IMR-90 (cell line): ENCODE measurements around the gene CES3. TPM values are rescaled to one million over a fixed set of nuclear protein-coding genes. Genes with fewer than 3 reads are reported as not detected.

Source experiments
- ATAC-seq: fragments of 200-7000 bp; cut with Tn5 transposase; 2 replicates; pipeline ENCODE4 v1.9.1; 2020; ENCODE audit warnings: low read depth, mild to moderate bottlenecking, moderate library complexity
- BruUV-seq: library from RNA; stranded (reverse); fragments of 400-500 nt; replicated peaks from 2 replicates; lab custom pipeline; 2021; lab: Mats Ljungman, UMichigan
- CTCF ChIA-PET: fragments of 300-600 bp; formaldehyde crosslinking; extraction: SDS; loops from one replicate; lab custom pipeline; 2021; ENCODE audit warnings: antibody characterized with exemption; lab: Yijun Ruan, JAX
- POLR2A ChIA-PET: fragments of 300-600 bp; sonication (Branson Sonifier 250); formaldehyde crosslinking; loops from one replicate; lab custom pipeline; 2022; ENCODE audit warnings: antibody characterized with exemption; ENCODE audit not compliant: unreplicated experiment; lab: Charles Lee
- DNase-seq: peaks from one replicate; pipeline ENCODE4 v3.0.0; 2013
- H2AFZ ChIP-seq: replicated peaks from 2 replicates; pipeline ENCODE3; 2013; ENCODE audit warnings: low read length, mild to moderate bottlenecking; ENCODE audit not compliant: poor library complexity
- H2AK5ac ChIP-seq: 2 replicates; pipeline ENCODE4 v1.6.1; 2013; ENCODE audit warnings: low read depth, low read length, inconsistent platforms
- H2AK9ac ChIP-seq: replicated peaks from 2 replicates; pipeline ENCODE3; 2013; ENCODE audit warnings: mild to moderate bottlenecking, low read depth, low read length, moderate library complexity; ENCODE audit not compliant: poor library complexity
- H2BK120ac ChIP-seq: 2 replicates; pipeline ENCODE4 v1.6.1; 2013; ENCODE audit warnings: low read depth, low read length, inconsistent platforms
- H2BK15ac ChIP-seq: 3 replicates; pipeline ENCODE4 v1.6.1; 2013; ENCODE audit warnings: low read depth, low read length, inconsistent platforms
- H2BK20ac ChIP-seq: 2 replicates; pipeline ENCODE4 v1.6.1; 2013; ENCODE audit warnings: low read depth, mild to moderate bottlenecking, inconsistent platforms, low read length, moderate library complexity
- H2BK5ac ChIP-seq: 2 replicates; pipeline ENCODE4 v1.6.1; 2013; ENCODE audit warnings: mild to moderate bottlenecking, low read depth, low read length, inconsistent platforms; ENCODE audit not compliant: poor library complexity, severe bottlenecking
- H3K14ac ChIP-seq: replicated peaks from 2 replicates; pipeline ENCODE4 v1.6.1; 2013; ENCODE audit warnings: low read depth, low read length, inconsistent platforms
- H3K18ac ChIP-seq: 2 replicates; pipeline ENCODE4 v1.6.1; 2013; ENCODE audit warnings: low read depth, low read length, control low read depth
- H3K23ac ChIP-seq: 2 replicates; pipeline ENCODE4 v1.6.1; 2013; ENCODE audit warnings: low read depth, low read length, inconsistent platforms
- H3K27ac ChIP-seq: 2 replicates; pipeline ENCODE4 v1.5.1; 2013; ENCODE audit warnings: mild to moderate bottlenecking, control low read depth, low read length; ENCODE audit not compliant: insufficient read depth
- H3K27me3 ChIP-seq: 2 replicates; pipeline ENCODE4 v1.6.1; 2013; ENCODE audit warnings: low read length; ENCODE audit not compliant: control insufficient read depth, insufficient read depth
- H3K36me3 ChIP-seq: 2 replicates; pipeline ENCODE4 v1.6.1; 2013; ENCODE audit warnings: low read length, mixed read lengths; ENCODE audit not compliant: control insufficient read depth, insufficient read depth
- H3K4ac ChIP-seq: 2 replicates; pipeline ENCODE4 v1.6.1; 2013; ENCODE audit warnings: low read depth, low read length, inconsistent platforms
- H3K4me1 ChIP-seq: 2 replicates; pipeline ENCODE4 v1.6.1; 2013; ENCODE audit warnings: low read length, mixed read lengths; ENCODE audit not compliant: control insufficient read depth, insufficient read depth
- H3K4me2 ChIP-seq: 2 replicates; pipeline ENCODE4 v1.6.1; 2013; ENCODE audit warnings: low read depth, mild to moderate bottlenecking, control low read depth, low read length, moderate library complexity
- H3K4me3 ChIP-seq: 2 replicates; pipeline ENCODE4 v1.5.1; 2013; ENCODE audit warnings: low read depth, mild to moderate bottlenecking, control low read depth, low read length, moderate library complexity; ENCODE audit not compliant: insufficient read depth
- H3K56ac ChIP-seq: 2 replicates; pipeline ENCODE4 v1.6.1; 2013; ENCODE audit warnings: low read length, inconsistent platforms; ENCODE audit not compliant: insufficient read depth; ENCODE audit errors: extremely low read depth
- H3K79me1 ChIP-seq, 2 experiments: 2 replicates each; pipeline ENCODE4 v1.6.1; 2013; ENCODE audit warnings: low read length in 2 of 2, inconsistent platforms in 1 of 2, low read depth in 1 of 2
- H3K9ac ChIP-seq: 2 replicates; pipeline ENCODE4 v1.6.1; 2013; ENCODE audit warnings: low read depth, low read length, control low read depth
- H3K9me1 ChIP-seq: 2 replicates; pipeline ENCODE4 v1.6.1; 2013; ENCODE audit warnings: low read length, inconsistent platforms; ENCODE audit not compliant: insufficient read depth
- H3K9me3 ChIP-seq: 2 replicates; pipeline ENCODE4 v1.6.1; 2013; ENCODE audit warnings: low read length; ENCODE audit not compliant: control insufficient read depth, insufficient read depth
- H4K20me1 ChIP-seq: 2 replicates; pipeline ENCODE4 v1.6.1; 2013; ENCODE audit warnings: low read length, inconsistent platforms; ENCODE audit not compliant: insufficient read depth
- H4K5ac ChIP-seq: 2 replicates; pipeline ENCODE4 v1.6.1; 2013; ENCODE audit warnings: mild to moderate bottlenecking, low read depth, low read length, control low read depth
- H4K8ac ChIP-seq, 2 experiments: 2 replicates each; pipeline ENCODE4 v1.6.1; 2013; ENCODE audit warnings: low read depth in 2 of 2, low read length in 2 of 2, control low read depth in 1 of 2, inconsistent platforms in 1 of 2
- H4K91ac ChIP-seq: 2 replicates; pipeline ENCODE4 v1.6.1; 2013; ENCODE audit warnings: low read depth, low read length, inconsistent platforms; ENCODE audit not compliant: insufficient read depth
- BHLHE40 ChIP-seq: fragments of 150-350 bp; IDR thresholded peaks from 2 replicates; pipeline ENCODE4 v1.6.1; 2016; ENCODE audit warnings: mild to moderate bottlenecking, low read depth, low read length
- CEBPB ChIP-seq: IDR thresholded peaks from 2 replicates; pipeline ENCODE4 v1.6.1; 2012; ENCODE audit warnings: low read depth, low read length, improper control_type of control experiment
- CHD1 ChIP-seq: IDR thresholded peaks from 2 replicates; pipeline ENCODE4 v1.6.1; 2012; ENCODE audit warnings: low read depth, low read length, improper control_type of control experiment
- ELK1 ChIP-seq: fragments of 150-350 bp; IDR thresholded peaks from 2 replicates; pipeline ENCODE4 v1.6.1; 2016; ENCODE audit warnings: low read depth, mild to moderate bottlenecking, low read length, moderate library complexity, borderline replicate concordance
- FOS ChIP-seq: fragments of 150-350 bp; IDR thresholded peaks from 2 replicates; pipeline ENCODE4 v1.6.1; 2016; ENCODE audit warnings: low read depth, low read length
- MAFK ChIP-seq: IDR thresholded peaks from 2 replicates; pipeline ENCODE4 v1.6.1; 2012; ENCODE audit warnings: low read depth, low read length, improper control_type of control experiment
- MAZ ChIP-seq: IDR thresholded peaks from 2 replicates; pipeline ENCODE4 v1.6.1; 2012; ENCODE audit warnings: low read depth, mild to moderate bottlenecking, low read length, improper control_type of control experiment, moderate library complexity, borderline replicate concordance
- MXI1 ChIP-seq: IDR thresholded peaks from 2 replicates; pipeline ENCODE4 v1.6.1; 2012; ENCODE audit warnings: low read depth, mild to moderate bottlenecking, low read length, moderate library complexity, borderline replicate concordance
- NFE2L2 ChIP-seq: fragments of 150-350 bp; IDR thresholded peaks from 2 replicates; pipeline ENCODE4 v1.6.1; 2016; ENCODE audit warnings: low read depth, mild to moderate bottlenecking, low read length
- POLR2A ChIP-seq: IDR thresholded peaks from 2 replicates; pipeline ENCODE4 v1.6.1; 2012; ENCODE audit warnings: mild to moderate bottlenecking, low read depth, low read length
- RAD21 ChIP-seq: IDR thresholded peaks from 2 replicates; pipeline ENCODE4 v1.6.1; 2012; ENCODE audit warnings: low read length, improper control_type of control experiment
- RCOR1 ChIP-seq: IDR thresholded peaks from 2 replicates; pipeline ENCODE4 v1.6.1; 2012; ENCODE audit warnings: mild to moderate bottlenecking, low read length, improper control_type of control experiment; ENCODE audit not compliant: insufficient replicate concordance
- SMC3 ChIP-seq: fragments of 150-350 bp; IDR thresholded peaks from 2 replicates; pipeline ENCODE4 v1.6.1; 2016; ENCODE audit warnings: low read depth, mild to moderate bottlenecking, antibody characterized with exemption, low read length, moderate library complexity
- USF2 ChIP-seq: fragments of 150-350 bp; IDR thresholded peaks from 2 replicates; pipeline ENCODE4 v1.6.1; 2017; ENCODE audit warnings: mild to moderate bottlenecking, antibody characterized with exemption, low read length, low read depth
- WGBS, 2 experiments: methylation state at CpG; one replicate each; pipeline versions ENCODE4 v1.1.5 to v1.1.7; 2013; ENCODE audit warnings: missing lambda C conversion rate in 2 of 2; ENCODE audit not compliant: insufficient read length in 1 of 2; ENCODE audit errors: extremely low coverage in 2 of 2; 5-methylcytosine and 5-hydroxymethylcytosine counted together
- dilution Hi-C: fragments of 300-500 bp; cut with HindIII; formaldehyde crosslinking; loops from one replicate; pipeline ENCODE4 v1.14.3; 2018; ENCODE audit warnings: low sequenced_read_pairs; ENCODE audit not compliant: unreplicated experiment
- in situ Hi-C: fragments of 300-500 bp; cut with MboI; formaldehyde crosslinking; loops from 3 replicates; pipeline ENCODE4 v1.14.3; 2019; ENCODE audit warnings: low sequenced_read_pairs, inconsistent platforms, mixed read lengths
- intact Hi-C: fragments of 100-400 bp; cut with micrococcal nuclease; formaldehyde crosslinking; loops from 2 replicates; pipeline ENCODE4 v1.10.0; 2022
- polyA plus RNA-seq, 3 experiments: library from polyadenylated mRNA; depleted of rRNA; stranded (reverse); fragments of >200 nt; gene quantifications; 2 replicates each; pipeline ENCODE4 v1.2.3, GENCODE V29; 2012; ENCODE audit warnings: low replicate concordance in 1 of 3
- total RNA-seq: library from RNA; depleted of rRNA; stranded (reverse); fragments of >200 nt; gene quantifications from 2 replicates; pipeline ENCODE4 v1.2.3, GENCODE V29; 2012
- TF ChIP-seq, protein P1 (sequence below): conservative IDR thresholded peaks from 2 replicates; pipeline ENCODE4 v1.5.1; 2012; ENCODE audit warnings: mild to moderate bottlenecking, low read depth, low read length, improper control_type of control experiment

The CES3 gene
- total and polyA plus RNA-seq, 2 of the 4 experiments (the other 2 are of a cell fraction), result 0.03 TPM; not detected in 1

- no peak overlapping the region for H2BK120ac ChIP-seq
- H3K36me3 ChIP-seq, result no peaks in the 10 kb centered on the region
- no peak overlapping the region for H3K27ac ChIP-seq
- no peak overlapping the region for H3K4me3 ChIP-seq
- 80% methylated on average over 1 of the region's 2 CpGs; no CpG with 5 or more reads in 1 of the 2 experiments for WGBS, 2 experiments
- no peak overlapping the region for H3K18ac ChIP-seq
- dilution Hi-C loops (no loop called here), in situ Hi-C loops (no loop called here), intact Hi-C loops (loop anchor here (10.0 kb wide), 1 partner anchor 174 kb away; the partner anchor contains the start of gene MATCAP1)
- H3K9ac ChIP-seq, result no peak overlapping the region
- no peak overlapping the region for H4K8ac ChIP-seq
- ChIA-PET POLR2A (no interaction called here), CTCF (no interaction called here)
- H2AFZ ChIP-seq, result no peak overlapping the region
- no peaks in the 10 kb centered on the region for H3K79me1 ChIP-seq
- ATAC-seq (no peak), DNase-seq (no peak)
- H3K27me3 ChIP-seq, result peaks cover 7% of the 10 kb centered on the region
- no peak overlapping the region for H3K14ac ChIP-seq
- no peak overlapping the region for H3K23ac ChIP-seq
- no peak overlapping the region for H4K5ac ChIP-seq
- H3K4me2 ChIP-seq, result no peak overlapping the region
- no peaks in the 10 kb centered on the region for H3K9me3 ChIP-seq
- BruUV-seq, result no TSS peak
- H2AK5ac ChIP-seq, result no peak overlapping the region
- H2BK15ac ChIP-seq, result no peak overlapping the region
- H3K4ac ChIP-seq, result no peak overlapping the region
- no peak overlapping the region for H3K56ac ChIP-seq
- no peak for TF ChIP-seq POLR2A
- TF ChIP-seq, protein P1, sequence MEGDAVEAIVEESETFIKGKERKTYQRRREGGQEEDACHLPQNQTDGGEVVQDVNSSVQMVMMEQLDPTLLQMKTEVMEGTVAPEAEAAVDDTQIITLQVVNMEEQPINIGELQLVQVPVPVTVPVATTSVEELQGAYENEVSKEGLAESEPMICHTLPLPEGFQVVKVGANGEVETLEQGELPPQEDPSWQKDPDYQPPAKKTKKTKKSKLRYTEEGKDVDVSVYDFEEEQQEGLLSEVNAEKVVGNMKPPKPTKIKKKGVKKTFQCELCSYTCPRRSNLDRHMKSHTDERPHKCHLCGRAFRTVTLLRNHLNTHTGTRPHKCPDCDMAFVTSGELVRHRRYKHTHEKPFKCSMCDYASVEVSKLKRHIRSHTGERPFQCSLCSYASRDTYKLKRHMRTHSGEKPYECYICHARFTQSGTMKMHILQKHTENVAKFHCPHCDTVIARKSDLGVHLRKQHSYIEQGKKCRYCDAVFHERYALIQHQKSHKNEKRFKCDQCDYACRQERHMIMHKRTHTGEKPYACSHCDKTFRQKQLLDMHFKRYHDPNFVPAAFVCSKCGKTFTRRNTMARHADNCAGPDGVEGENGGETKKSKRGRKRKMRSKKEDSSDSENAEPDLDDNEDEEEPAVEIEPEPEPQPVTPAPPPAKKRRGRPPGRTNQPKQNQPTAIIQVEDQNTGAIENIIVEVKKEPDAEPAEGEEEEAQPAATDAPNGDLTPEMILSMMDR, result no peak
- no peak for TF ChIP-seq ELK1
- TF ChIP-seq SMC3, result no peak
- TF ChIP-seq MAZ, result no peak
- no peak for TF ChIP-seq FOS
- no peak for TF ChIP-seq BHLHE40
- no peak for TF ChIP-seq CEBPB
- no peak for TF ChIP-seq NFE2L2
- TF ChIP-seq USF2, result no peak
- no peak for TF ChIP-seq MXI1
- TF ChIP-seq CHD1, result no peak
- TF ChIP-seq RAD21, result no peak
- no peak for TF ChIP-seq RCOR1
- TF ChIP-seq MAFK, result no peak
- no peaks in the 10 kb centered on the region for H3K9me1 ChIP-seq
- H2BK20ac ChIP-seq, result no peak overlapping the region
- no peaks in the 10 kb centered on the region for H4K20me1 ChIP-seq
- no peak overlapping the region for H2BK5ac ChIP-seq
- H3K4me1 ChIP-seq, result peaks cover 4% of the 10 kb centered on the region
- no peak overlapping the region for H2AK9ac ChIP-seq
- no peak overlapping the region for H4K91ac ChIP-seq
Observed at GRCh38 chr16:67011274-67011673, 50.2 kb downstream of the CES3 start.
